Immature natural killer cell (primary cell): ENCODE results near the gene ABCB9. TPM values are rescaled to one million over a fixed set of nuclear protein-coding genes. Genes with fewer than 3 reads are reported as not detected.

Experiments used
- DNase-seq, 3 donors: peaks; one replicate each; pipeline ENCODE4 v3.0.0; 2022; ENCODE audit warnings: mixed read lengths in 1 of 3
- H3K27ac Mint-ChIP-seq, 6 donors: one replicate each; pipeline ENCODE4 v1.8.0; 2020; ENCODE audit warnings: mixed read lengths in 6 of 6, mild to moderate bottlenecking in 5 of 6, inconsistent platforms in 4 of 6, moderate library complexity in 3 of 6
- H3K27me3 Mint-ChIP-seq, 3 donors: one replicate each; pipeline ENCODE4 v1.8.0; 2020 to 2021; ENCODE audit warnings: low read depth in 3 of 3, mild to moderate bottlenecking in 3 of 3, mixed read lengths in 3 of 3, moderate library complexity in 3 of 3, inconsistent platforms in 1 of 3
- H3K36me3 Mint-ChIP-seq, 3 donors: one replicate each; pipeline ENCODE4 v1.8.0; 2020; ENCODE audit warnings: mixed read lengths in 3 of 3, inconsistent platforms in 2 of 3, mild to moderate bottlenecking in 2 of 3
- H3K4me1 Mint-ChIP-seq, 2 donors: one replicate each; pipeline ENCODE4 v1.8.0; 2020; ENCODE audit warnings: inconsistent platforms in 2 of 2, mild to moderate bottlenecking in 2 of 2, mixed read lengths in 2 of 2, moderate library complexity in 1 of 2
- H3K4me3 Mint-ChIP-seq, 5 donors: one replicate each; pipeline ENCODE4 v1.8.0; 2020; ENCODE audit warnings: mild to moderate bottlenecking in 5 of 5, mixed read lengths in 5 of 5, inconsistent platforms in 3 of 5, moderate library complexity in 3 of 5
- H3K9me3 Mint-ChIP-seq, 6 donors: one replicate each; pipeline ENCODE4 v1.8.0; 2020; ENCODE audit warnings: mild to moderate bottlenecking in 6 of 6, mixed read lengths in 6 of 6, inconsistent platforms in 4 of 6, moderate library complexity in 3 of 6
- polyA plus RNA-seq, 3 donors: library from polyadenylated mRNA; unstranded; fragments of 300-500 nt; fragmentation: Illumina TruSeq; gene quantifications; one replicate each; pipeline ENCODE4 v1.2.3, GENCODE V29; 2021

The ABCB9 gene
- polyA plus RNA-seq, 3 donors from 2014 or later: 0.31 to 0.44 TPM; not detected in 1

- H3K36me3 Mint-ChIP-seq: peaks cover 0 to 6% (median 6%) of the 10 kb centered on the region in 3 donors
- H3K27me3 Mint-ChIP-seq: peaks cover 0 to 2% (median 2%) of the 10 kb centered on the region in 3 donors
- DNase-seq: no peak
- H3K4me3 Mint-ChIP-seq: no peak overlapping the region
- no peaks in the 10 kb centered on the region for H3K9me3 Mint-ChIP-seq
- H3K4me1 Mint-ChIP-seq: no peaks in the 10 kb centered on the region
- H3K27ac Mint-ChIP-seq: no peak overlapping the region
Observed at GRCh38 chr12:122999196-122999946, 33.1 kb upstream of the ABCB9 start.

- no peaks in the 10 kb centered on the region for H3K9me3 Mint-ChIP-seq
- H3K4me1 Mint-ChIP-seq: no peaks in the 10 kb centered on the region
- peaks cover 0 to 2% (median 2%) of the 10 kb centered on the region in 3 donors for H3K27me3 Mint-ChIP-seq
- H3K36me3 Mint-ChIP-seq: peaks cover 0 to 6% (median 6%) of the 10 kb centered on the region in 3 donors
- H3K4me3 Mint-ChIP-seq: no peak overlapping the region
- DNase-seq: no peak
- no peak overlapping the region for H3K27ac Mint-ChIP-seq
Observed at GRCh38 chr12:122998316-122998715, 32.1 kb upstream of the ABCB9 start.

- H3K27ac Mint-ChIP-seq: no peak overlapping the region
- no peaks in the 10 kb centered on the region for H3K4me1 Mint-ChIP-seq
- no peak overlapping the region for H3K4me3 Mint-ChIP-seq
- peaks cover 0 to 6% (median 6%) of the 10 kb centered on the region in 3 donors for H3K36me3 Mint-ChIP-seq
- peaks cover 0 to 3% (median 2%) of the 10 kb centered on the region in 3 donors for H3K27me3 Mint-ChIP-seq
- no peak for DNase-seq
- no peaks in the 10 kb centered on the region for H3K9me3 Mint-ChIP-seq
Observed at GRCh38 chr12:122997343-122998250, 31.3 kb upstream of the ABCB9 start.

- H3K4me3 Mint-ChIP-seq: no peak overlapping the region
- H3K36me3 Mint-ChIP-seq: peaks cover 0 to 6% (median 6%) of the 10 kb centered on the region in 3 donors
- peaks cover 0 to 3% (median 2%) of the 10 kb centered on the region in 3 donors for H3K27me3 Mint-ChIP-seq
- H3K9me3 Mint-ChIP-seq: no peaks in the 10 kb centered on the region
- no peaks in the 10 kb centered on the region for H3K4me1 Mint-ChIP-seq
- no peak for DNase-seq
- H3K27ac Mint-ChIP-seq: no peak overlapping the region
Observed at GRCh38 chr12:122996621-122997342, 30.5 kb upstream of the ABCB9 start.

GRCh38 chr12:122996188-122996601 is 29.9 kb upstream of the ABCB9 start:
- DNase-seq: no peak
- no peaks in the 10 kb centered on the region for H3K9me3 Mint-ChIP-seq
- H3K27me3 Mint-ChIP-seq: peaks cover 0 to 3% (median 2%) of the 10 kb centered on the region in 3 donors
- no peak overlapping the region for H3K4me3 Mint-ChIP-seq
- H3K27ac Mint-ChIP-seq: no peak overlapping the region
- H3K36me3 Mint-ChIP-seq: peaks cover 0 to 3% (median 3%) of the 10 kb centered on the region in 3 donors
- H3K4me1 Mint-ChIP-seq: no peaks in the 10 kb centered on the region

DNA sequence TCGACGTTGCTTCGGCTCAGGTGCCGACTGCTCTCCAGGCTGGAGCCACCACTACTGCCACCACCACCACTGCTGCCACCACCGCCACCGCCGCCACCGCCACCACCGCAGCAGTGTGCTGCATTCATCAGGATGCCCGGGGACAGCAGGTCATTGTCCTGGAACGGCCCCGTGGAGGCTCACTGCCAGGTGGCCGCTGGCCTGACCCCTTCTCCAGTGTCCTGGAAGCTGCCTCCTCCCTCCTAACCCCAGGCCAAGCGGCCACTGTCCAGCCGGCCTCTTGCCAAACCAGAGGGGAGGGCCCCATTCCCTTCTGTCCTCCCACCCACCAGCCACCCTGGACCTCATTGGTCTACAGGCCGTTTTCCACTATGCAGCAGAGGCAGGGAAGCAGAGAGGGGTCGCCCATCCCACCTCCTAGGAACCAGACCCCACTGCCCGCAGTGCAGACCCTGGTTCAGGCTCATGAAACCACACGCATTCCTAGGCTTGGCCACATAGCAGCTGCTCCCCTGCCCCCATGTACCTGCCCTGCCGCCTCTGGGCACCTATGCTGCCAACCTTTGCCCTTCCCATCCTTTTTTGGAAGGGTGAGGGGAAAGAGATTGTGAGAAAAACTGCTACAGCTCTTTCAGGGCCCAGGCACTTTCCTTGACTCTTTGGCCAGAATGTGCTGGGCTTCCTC is 29.4 kb upstream of the ABCB9 start:
- H3K27me3 Mint-ChIP-seq: peaks cover 0 to 5% (median 2%) of the 10 kb centered on the region in 3 donors
- H3K36me3 Mint-ChIP-seq: no peaks in the 10 kb centered on the region
- H3K9me3 Mint-ChIP-seq: no peaks in the 10 kb centered on the region
- H3K4me3 Mint-ChIP-seq: no peak overlapping the region
- DNase-seq: no peak
- no peaks in the 10 kb centered on the region for H3K4me1 Mint-ChIP-seq
- no peak overlapping the region for H3K27ac Mint-ChIP-seq

DNA sequence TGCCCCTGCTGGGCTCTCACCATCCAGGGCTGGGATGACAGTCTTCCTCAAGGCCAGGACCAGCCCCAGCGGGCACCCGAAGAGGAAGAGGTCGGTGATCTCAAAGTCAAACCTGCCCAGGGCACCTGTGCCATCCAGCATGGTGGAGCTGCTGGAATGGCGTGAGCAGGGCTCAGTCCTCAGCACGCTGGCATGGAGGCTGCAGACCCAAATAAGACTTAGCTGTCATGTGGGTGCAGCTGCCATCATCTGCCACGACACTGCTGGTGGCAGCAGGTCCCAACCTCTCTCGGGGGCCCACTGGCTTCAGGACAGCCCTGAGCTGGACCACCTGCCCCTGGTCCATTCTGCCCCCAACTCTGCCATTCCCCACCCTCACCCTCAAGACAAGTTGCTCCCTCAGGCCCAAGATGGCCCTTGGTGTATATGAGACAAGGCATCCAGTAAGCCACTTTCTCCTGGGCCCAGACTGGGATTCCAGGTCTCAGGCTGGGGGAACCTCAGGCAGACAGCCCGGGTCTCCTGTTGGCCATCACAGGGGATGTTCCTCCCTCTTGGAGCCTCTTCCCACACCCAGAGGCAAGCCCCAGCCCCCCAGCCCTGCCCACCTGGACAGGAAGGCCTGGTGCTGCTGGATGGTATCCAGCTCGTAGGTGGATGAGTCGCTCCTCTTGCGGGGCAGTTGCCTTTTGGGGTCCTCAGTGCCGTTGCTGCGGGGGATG is 28.7 kb upstream of the ABCB9 start:
- H3K27me3 Mint-ChIP-seq: peaks cover 0 to 5% (median 2%) of the 10 kb centered on the region in 3 donors
- no peaks in the 10 kb centered on the region for H3K4me1 Mint-ChIP-seq
- no peaks in the 10 kb centered on the region for H3K36me3 Mint-ChIP-seq
- no peak overlapping the region for H3K27ac Mint-ChIP-seq
- no peak for DNase-seq
- H3K9me3 Mint-ChIP-seq: no peaks in the 10 kb centered on the region
- H3K4me3 Mint-ChIP-seq: no peak overlapping the region

- no peak overlapping the region for H3K27ac Mint-ChIP-seq
Observed at GRCh38 chr12:122994140-122994675, 27.9 kb upstream of the ABCB9 start.

DNA sequence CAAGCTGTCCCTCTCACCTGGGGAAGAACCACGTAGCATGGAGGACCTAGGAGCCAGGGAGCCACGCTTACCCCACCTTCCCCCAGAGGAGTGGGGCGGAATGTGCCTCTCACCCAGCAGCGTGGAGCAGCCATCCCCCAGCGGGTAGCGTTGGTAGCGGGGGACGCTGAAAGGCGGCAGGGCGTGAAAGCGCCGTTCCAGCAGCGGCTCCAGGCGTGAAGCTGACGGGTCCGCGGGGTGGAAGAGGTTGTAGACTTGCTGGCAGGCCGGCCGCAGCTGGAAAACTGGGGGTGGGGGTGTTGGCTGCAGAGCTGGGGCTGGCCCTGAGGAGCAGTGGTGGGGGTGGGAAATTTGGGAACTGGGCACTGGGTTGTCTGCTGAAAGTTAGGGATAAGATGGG is 26.1 kb upstream of the ABCB9 start:
- H3K4me1 Mint-ChIP-seq: no peaks in the 10 kb centered on the region
- H3K36me3 Mint-ChIP-seq: no peaks in the 10 kb centered on the region
- no peak overlapping the region for H3K4me3 Mint-ChIP-seq
- no peak overlapping the region for H3K27ac Mint-ChIP-seq
- DNase-seq: no peak
- no peaks in the 10 kb centered on the region for H3K9me3 Mint-ChIP-seq
- peaks cover 0 to 3% (median 0%) of the 10 kb centered on the region in 3 donors for H3K27me3 Mint-ChIP-seq

More at GRCh38 chr12:122994140-122994675, 27.9 kb upstream of the ABCB9 start:
- H3K36me3 Mint-ChIP-seq: no peaks in the 10 kb centered on the region
- peaks cover 0 to 5% (median 2%) of the 10 kb centered on the region in 3 donors for H3K27me3 Mint-ChIP-seq
- no peak overlapping the region for H3K4me3 Mint-ChIP-seq
- H3K4me1 Mint-ChIP-seq: no peaks in the 10 kb centered on the region
- no peak for DNase-seq
- no peaks in the 10 kb centered on the region for H3K9me3 Mint-ChIP-seq

GRCh38 chr12:122991623-122992275 is 25.5 kb upstream of the ABCB9 start:
- no peaks in the 10 kb centered on the region for H3K4me1 Mint-ChIP-seq
- peaks cover 0 to 3% (median 0%) of the 10 kb centered on the region in 3 donors for H3K27me3 Mint-ChIP-seq
- H3K9me3 Mint-ChIP-seq: no peaks in the 10 kb centered on the region
- no peak overlapping the region for H3K27ac Mint-ChIP-seq
- DNase-seq: no peak
- H3K36me3 Mint-ChIP-seq: no peaks in the 10 kb centered on the region
- H3K4me3 Mint-ChIP-seq: no peak overlapping the region

- peaks cover 0 to 4% (median 0%) of the 10 kb centered on the region in 3 donors for H3K27me3 Mint-ChIP-seq
- DNase-seq: no peak
- no peak overlapping the region for H3K4me3 Mint-ChIP-seq
- no peak overlapping the region for H3K27ac Mint-ChIP-seq
- H3K36me3 Mint-ChIP-seq: no peaks in the 10 kb centered on the region
- H3K4me1 Mint-ChIP-seq: no peaks in the 10 kb centered on the region
- H3K9me3 Mint-ChIP-seq: no peaks in the 10 kb centered on the region
Observed at GRCh38 chr12:122990961-122991622, 24.8 kb upstream of the ABCB9 start.

GRCh38 chr12:122990561-122990960 is 24.3 kb upstream of the ABCB9 start:
- no peaks in the 10 kb centered on the region for H3K36me3 Mint-ChIP-seq
- no peaks in the 10 kb centered on the region for H3K4me1 Mint-ChIP-seq
- H3K27me3 Mint-ChIP-seq: peaks cover 0 to 5% (median 0%) of the 10 kb centered on the region in 3 donors
- DNase-seq: no peak
- no peaks in the 10 kb centered on the region for H3K9me3 Mint-ChIP-seq
- no peak overlapping the region for H3K27ac Mint-ChIP-seq
- H3K4me3 Mint-ChIP-seq: no peak overlapping the region
